SK-N-SH (cell line): ENCODE measurements around the gene SV2B. TPM values are rescaled to one million over a fixed set of nuclear protein-coding genes. Genes with fewer than 3 reads are reported as not detected.

ENCODE experiments used
- CTCF ChIA-PET: fragments of 300-600, 350-600 bp; formaldehyde crosslinking; extraction: SDS; loops from one replicate; lab custom pipeline; 2021; lab: Yijun Ruan, JAX
- POLR2A ChIA-PET: fragments of 350-600 bp; sonication (Branson Sonifier 250); formaldehyde crosslinking; extraction: SDS; loops from one replicate; lab custom pipeline; 2020; ENCODE audit warnings: antibody characterized with exemption, inconsistent platforms; lab: Yijun Ruan, JAX
- DNase-seq: peaks from one replicate; pipeline ENCODE4 v3.0.0; 2012
- H2AFZ ChIP-seq: fragments of 200-600 bp; sonication (generic); 2 replicates; pipeline ENCODE4 v1.8.1; 2016; ENCODE audit warnings: antibody characterized with exemption, mild to moderate bottlenecking, low read depth
- H3F3A ChIP-seq: fragments of 200-600 bp; sonication (generic); replicated peaks from 2 replicates; pipeline ENCODE3; 2016; ENCODE audit warnings: antibody characterized with exemption, mild to moderate bottlenecking; ENCODE audit not compliant: insufficient read depth
- H3K27ac ChIP-seq, 2 experiments: fragments of 200-500 bp in 1 of 2; fragments of 200-600 bp in 1 of 2; sonication (Bioruptor generic) in 1 of 2; sonication (generic), shearing (Covaris generic) in 1 of 2; 2 replicates each; pipeline versions ENCODE4 v1.5.1 to v1.6.1; 2014 to 2016; ENCODE audit warnings: low read depth in 2 of 2, inconsistent platforms in 1 of 2, low read length in 1 of 2, mild to moderate bottlenecking in 1 of 2, mixed read lengths in 1 of 2
- H3K27me3 ChIP-seq: fragments of 200-600 bp; sonication (generic), shearing (Covaris generic); 2 replicates; pipeline ENCODE4 v1.6.1; 2016; ENCODE audit warnings: mixed run types; ENCODE audit not compliant: insufficient read depth
- H3K36me3 ChIP-seq, 2 experiments: fragments of 200-500 bp in 1 of 2; fragments of 200-600 bp in 1 of 2; sonication (Bioruptor generic) in 1 of 2; sonication (generic) in 1 of 2; replicated peaks in 1 of 2; 2 replicates each; pipeline versions ENCODE3 to v1.5.1; 2014 to 2016; ENCODE audit warnings: low read length in 1 of 2, mild to moderate bottlenecking in 1 of 2; ENCODE audit not compliant: insufficient read depth in 2 of 2, control insufficient read depth in 1 of 2
- H3K4me1 ChIP-seq, 2 experiments: fragments of 200-500 bp in 1 of 2; fragments of 200-600 bp in 1 of 2; sonication (Bioruptor generic) in 1 of 2; sonication (generic), shearing (Covaris generic) in 1 of 2; 2 replicates each; pipeline versions ENCODE4 v1.5.1 to v1.6.1; 2014 to 2016; ENCODE audit warnings: low read depth in 1 of 2, low read length in 1 of 2, mixed run types in 1 of 2; ENCODE audit not compliant: insufficient read depth in 2 of 2, control insufficient read depth in 1 of 2
- H3K4me2 ChIP-seq: fragments of 200-600 bp; sonication (generic), shearing (Covaris generic); 2 replicates; pipeline ENCODE4 v1.6.1; 2017; ENCODE audit warnings: mixed run types
- H3K4me3 ChIP-seq, 2 experiments: fragments of 200-500 bp in 1 of 2; fragments of 200-600 bp in 1 of 2; sonication (Bioruptor generic) in 1 of 2; sonication (generic), shearing (Covaris generic) in 1 of 2; 2 replicates each; pipeline versions ENCODE4 v1.5.1 to v1.8.1; 2014 to 2016; ENCODE audit warnings: low read depth in 2 of 2, inconsistent platforms in 1 of 2, low read length in 1 of 2, mild to moderate bottlenecking in 1 of 2, mixed read lengths in 1 of 2, moderate library complexity in 1 of 2
- H3K79me2 ChIP-seq: fragments of 200-600 bp; sonication (generic); 2 replicates; pipeline ENCODE4 v1.8.1; 2017; ENCODE audit warnings: mild to moderate bottlenecking; ENCODE audit not compliant: insufficient read depth
- H3K9ac ChIP-seq: fragments of 200-600 bp; sonication (generic); 2 replicates; pipeline ENCODE4 v1.6.1; 2017; ENCODE audit warnings: mixed run types
- H3K9me2 ChIP-seq: fragments of 200-600 bp; sonication (generic); 2 replicates; pipeline ENCODE4 v1.6.1; 2017; ENCODE audit warnings: mixed run types
- H3K9me3 ChIP-seq: fragments of 200-600 bp; sonication (generic); 2 replicates; pipeline ENCODE4 v1.6.1; 2017; ENCODE audit warnings: mixed run types, mild to moderate bottlenecking, moderate library complexity
- H4K20me1 ChIP-seq: fragments of 200-600 bp; sonication (generic); 2 replicates; pipeline ENCODE4 v1.6.1; 2017; ENCODE audit warnings: mild to moderate bottlenecking, mixed run types; ENCODE audit not compliant: insufficient read depth
- ELF1 ChIP-seq: IDR thresholded peaks from 2 replicates; pipeline ENCODE4 v1.4.0; 2012
- FOXJ3 ChIP-seq: sonication (generic); formaldehyde crosslinking; IDR thresholded peaks from 2 replicates; pipeline ENCODE4 v1.5.1; 2020; ENCODE audit warnings: mild to moderate bottlenecking, missing genetic modification reagents
- FOXM1 ChIP-seq: IDR thresholded peaks from 2 replicates; pipeline ENCODE4 v1.4.0; 2012; ENCODE audit warnings: low read depth, mild to moderate bottlenecking
- JUND ChIP-seq: IDR thresholded peaks from 2 replicates; pipeline ENCODE4 v1.4.0; 2012
- MEF2A ChIP-seq: IDR thresholded peaks from 2 replicates; pipeline ENCODE4 v1.4.0; 2012; ENCODE audit warnings: low read depth, borderline replicate concordance
- NFIC ChIP-seq: IDR thresholded peaks from 2 replicates; pipeline ENCODE4 v1.4.0; 2012; ENCODE audit warnings: borderline replicate concordance
- POLR2AphosphoS5 ChIP-seq: IDR thresholded peaks from 2 replicates; pipeline ENCODE4 v1.6.1; 2012; ENCODE audit warnings: low read depth, low read length
- RAD21 ChIP-seq: IDR thresholded peaks from 2 replicates; pipeline ENCODE4 v1.6.1; 2012; ENCODE audit warnings: mild to moderate bottlenecking, low read length
- RFX5 ChIP-seq: IDR thresholded peaks from 2 replicates; pipeline ENCODE4 v1.6.1; 2012; ENCODE audit warnings: mild to moderate bottlenecking, improper control_type of control experiment, low read length
- TAF1 ChIP-seq: IDR thresholded peaks from 2 replicates; pipeline ENCODE4 v1.6.1; 2012; ENCODE audit warnings: low read depth, mild to moderate bottlenecking, low read length, moderate library complexity, borderline replicate concordance
- TCF12 ChIP-seq: IDR thresholded peaks from 2 replicates; pipeline ENCODE4 v1.4.0; 2012
- YY1 ChIP-seq: IDR thresholded peaks from 2 replicates; pipeline ENCODE4 v1.4.0; 2012; ENCODE audit warnings: low read depth, mild to moderate bottlenecking
- WGBS: methylation state at CpG from one replicate; pipeline ENCODE4 v1.1.6; 2017; ENCODE audit warnings: low lambda C conversion rate; 5-methylcytosine and 5-hydroxymethylcytosine counted together
- polyA plus RNA-seq, 3 experiments: library from polyadenylated mRNA; depleted of rRNA; stranded (reverse); fragments of >200 nt; gene quantifications; 2 replicates each; pipeline ENCODE4 v1.2.3, GENCODE V29; 2012
- TF ChIP-seq, protein P1 (sequence below): fragments of 200-600 bp; sonication (generic); IDR thresholded peaks from 2 replicates; pipeline ENCODE4 v1.6.1; 2017; ENCODE audit warnings: antibody characterized with exemption, mild to moderate bottlenecking, moderate library complexity
- TF ChIP-seq, protein P2 (sequence below): IDR thresholded peaks from 2 replicates; pipeline ENCODE4 v1.4.0; 2012; ENCODE audit warnings: low read depth, borderline replicate concordance
- TF ChIP-seq, protein P3 (sequence below): IDR thresholded peaks from 2 replicates; pipeline ENCODE4 v1.4.0; 2012; ENCODE audit warnings: low read depth
- TF ChIP-seq, protein P4 (sequence below): fragments of 150-350 bp; IDR thresholded peaks from 2 replicates; pipeline ENCODE4 v1.6.1; 2017; ENCODE audit warnings: antibody characterized with exemption, low read length, low read depth, borderline replicate concordance

The SV2B gene
- polyA plus RNA-seq, 1 of the 3 experiments (the other 2 are of a cell fraction) = not detected

DNA sequence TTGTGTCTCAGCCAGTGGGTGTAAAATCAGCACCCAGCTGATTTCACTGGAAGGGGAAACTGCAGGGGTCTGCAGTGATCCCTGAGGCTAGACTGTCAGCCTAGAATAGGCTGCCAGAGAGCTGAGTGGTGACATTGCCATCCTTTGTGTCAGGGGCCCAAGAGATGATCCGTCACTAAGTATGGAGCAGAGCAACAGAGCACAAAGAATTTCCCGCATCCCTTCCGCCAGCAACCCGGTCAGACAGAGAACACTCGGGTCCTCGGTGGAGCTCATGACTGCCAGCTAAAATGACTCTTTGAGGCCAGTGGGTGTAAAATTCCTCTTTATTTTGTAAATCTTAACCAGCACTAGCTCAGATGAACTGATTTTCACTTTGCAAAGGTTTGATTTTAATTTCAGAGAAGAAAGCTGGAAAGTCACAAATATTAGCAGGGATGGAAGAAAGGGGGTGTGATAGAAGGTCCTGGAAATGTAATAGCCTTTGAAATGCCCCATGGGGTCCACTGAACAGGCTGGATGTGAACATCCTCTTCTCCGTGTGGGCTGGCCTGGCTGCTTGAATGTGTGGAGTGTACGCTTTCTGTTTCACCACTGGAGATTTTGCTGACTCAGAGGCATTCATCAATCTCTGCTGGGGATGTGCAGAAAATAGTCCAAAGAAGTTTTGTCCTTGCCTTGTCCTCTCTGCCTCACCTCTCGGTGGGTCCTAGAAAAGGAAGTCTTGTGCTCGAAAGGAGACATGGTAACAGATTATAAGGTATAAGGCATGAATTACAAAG, 138.8 kb downstream of the SV2B start (continued):
- TF ChIP-seq FOXJ3 (CRISPR knock-in tag) = no peak

DNA sequence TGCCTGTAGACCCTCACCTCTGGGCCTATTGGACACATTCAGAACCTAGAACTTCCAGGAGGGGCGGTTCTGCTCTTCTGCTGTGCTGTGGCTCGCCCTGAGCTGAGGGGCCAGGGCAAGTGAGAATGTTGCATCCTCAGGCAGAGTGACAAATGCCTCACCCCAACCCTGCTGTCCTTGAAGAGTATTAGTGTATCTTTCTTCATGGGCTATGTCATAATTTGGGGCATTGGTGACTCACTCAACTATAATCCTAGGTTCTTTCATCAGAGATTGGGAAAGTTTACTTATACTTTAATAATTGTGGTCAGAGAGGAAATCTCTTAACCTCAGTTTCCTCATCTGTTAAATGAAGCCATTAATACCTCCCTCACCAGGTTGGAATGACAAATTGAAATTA, 143.8 kb downstream of the SV2B start:
- Histone ChIP-seq H3F3A (no peaks in the 10 kb centered on the region), H4K20me1 (no peaks in the 10 kb centered on the region), H3K4me1 (peaks cover 0 to 2% of the 10 kb centered on the region in 2 experiments; a peak in 1 of 4 replicates)
- TF ChIP-seq, protein P1, sequence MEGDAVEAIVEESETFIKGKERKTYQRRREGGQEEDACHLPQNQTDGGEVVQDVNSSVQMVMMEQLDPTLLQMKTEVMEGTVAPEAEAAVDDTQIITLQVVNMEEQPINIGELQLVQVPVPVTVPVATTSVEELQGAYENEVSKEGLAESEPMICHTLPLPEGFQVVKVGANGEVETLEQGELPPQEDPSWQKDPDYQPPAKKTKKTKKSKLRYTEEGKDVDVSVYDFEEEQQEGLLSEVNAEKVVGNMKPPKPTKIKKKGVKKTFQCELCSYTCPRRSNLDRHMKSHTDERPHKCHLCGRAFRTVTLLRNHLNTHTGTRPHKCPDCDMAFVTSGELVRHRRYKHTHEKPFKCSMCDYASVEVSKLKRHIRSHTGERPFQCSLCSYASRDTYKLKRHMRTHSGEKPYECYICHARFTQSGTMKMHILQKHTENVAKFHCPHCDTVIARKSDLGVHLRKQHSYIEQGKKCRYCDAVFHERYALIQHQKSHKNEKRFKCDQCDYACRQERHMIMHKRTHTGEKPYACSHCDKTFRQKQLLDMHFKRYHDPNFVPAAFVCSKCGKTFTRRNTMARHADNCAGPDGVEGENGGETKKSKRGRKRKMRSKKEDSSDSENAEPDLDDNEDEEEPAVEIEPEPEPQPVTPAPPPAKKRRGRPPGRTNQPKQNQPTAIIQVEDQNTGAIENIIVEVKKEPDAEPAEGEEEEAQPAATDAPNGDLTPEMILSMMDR = no peak
- no peak for TF ChIP-seq POLR2AphosphoS5
- no peak for TF ChIP-seq RFX5
- TF ChIP-seq TCF12 = no peak
- TF ChIP-seq FOXM1 = no peak
- no peak for TF ChIP-seq RAD21
- TF ChIP-seq, protein P2, sequence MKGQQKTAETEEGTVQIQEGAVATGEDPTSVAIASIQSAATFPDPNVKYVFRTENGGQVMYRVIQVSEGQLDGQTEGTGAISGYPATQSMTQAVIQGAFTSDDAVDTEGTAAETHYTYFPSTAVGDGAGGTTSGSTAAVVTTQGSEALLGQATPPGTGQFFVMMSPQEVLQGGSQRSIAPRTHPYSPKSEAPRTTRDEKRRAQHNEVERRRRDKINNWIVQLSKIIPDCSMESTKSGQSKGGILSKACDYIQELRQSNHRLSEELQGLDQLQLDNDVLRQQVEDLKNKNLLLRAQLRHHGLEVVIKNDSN = no peak
- no peak for TF ChIP-seq ELF1
- TF ChIP-seq MEF2A = no peak
- no peak for TF ChIP-seq TAF1
- no peak for TF ChIP-seq JUND
- TF ChIP-seq, protein P3, sequence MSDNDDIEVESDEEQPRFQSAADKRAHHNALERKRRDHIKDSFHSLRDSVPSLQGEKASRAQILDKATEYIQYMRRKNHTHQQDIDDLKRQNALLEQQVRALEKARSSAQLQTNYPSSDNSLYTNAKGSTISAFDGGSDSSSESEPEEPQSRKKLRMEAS = no peak
- TF ChIP-seq, protein P4, sequence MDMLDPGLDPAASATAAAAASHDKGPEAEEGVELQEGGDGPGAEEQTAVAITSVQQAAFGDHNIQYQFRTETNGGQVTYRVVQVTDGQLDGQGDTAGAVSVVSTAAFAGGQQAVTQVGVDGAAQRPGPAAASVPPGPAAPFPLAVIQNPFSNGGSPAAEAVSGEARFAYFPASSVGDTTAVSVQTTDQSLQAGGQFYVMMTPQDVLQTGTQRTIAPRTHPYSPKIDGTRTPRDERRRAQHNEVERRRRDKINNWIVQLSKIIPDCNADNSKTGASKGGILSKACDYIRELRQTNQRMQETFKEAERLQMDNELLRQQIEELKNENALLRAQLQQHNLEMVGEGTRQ = no peak
- TF ChIP-seq NFIC = no peak
- no peak for TF ChIP-seq YY1
- TF ChIP-seq, all 33 proteins: peak for 0
- no peak overlapping the region for H3K4me3 ChIP-seq
- H3K36me3 ChIP-seq = no peaks in the 10 kb centered on the region
- 0% methylated on average over 2 of the region's 2 CpGs for WGBS
- CTCF ChIA-PET = interaction anchor here (1.2 kb wide), 1 partner anchor 13 kb away, joined by 3 read pairs; no protein-coding TSS in a partner anchor
- POLR2A ChIA-PET = no interaction called here
- no peak overlapping the region for H3K27ac ChIP-seq
- no peak overlapping the region for H2AFZ ChIP-seq
- H3K79me2 ChIP-seq = no peaks in the 10 kb centered on the region
- no peak overlapping the region for H3K9ac ChIP-seq
- no peak overlapping the region for H3K4me2 ChIP-seq
- DNase-seq = no peak
- H3K9me3 ChIP-seq = no peaks in the 10 kb centered on the region
- H3K27me3 ChIP-seq = no peaks in the 10 kb centered on the region
- H3K9me2 ChIP-seq = no peaks in the 10 kb centered on the region
